Right hindlimb (tissue), 1 donor: ENCODE data around the gene CEP72.
"Not testable (repeated sequence)": the region's sequence is repeated elsewhere in the genome, so short reads cannot be mapped to it uniquely, and the experiment has no call there.

Experiments
- DNase-seq: peaks from one replicate; pipeline ENCODE4 v3.0.0-alpha.2; 2018

The CEP72 gene

DNA sequence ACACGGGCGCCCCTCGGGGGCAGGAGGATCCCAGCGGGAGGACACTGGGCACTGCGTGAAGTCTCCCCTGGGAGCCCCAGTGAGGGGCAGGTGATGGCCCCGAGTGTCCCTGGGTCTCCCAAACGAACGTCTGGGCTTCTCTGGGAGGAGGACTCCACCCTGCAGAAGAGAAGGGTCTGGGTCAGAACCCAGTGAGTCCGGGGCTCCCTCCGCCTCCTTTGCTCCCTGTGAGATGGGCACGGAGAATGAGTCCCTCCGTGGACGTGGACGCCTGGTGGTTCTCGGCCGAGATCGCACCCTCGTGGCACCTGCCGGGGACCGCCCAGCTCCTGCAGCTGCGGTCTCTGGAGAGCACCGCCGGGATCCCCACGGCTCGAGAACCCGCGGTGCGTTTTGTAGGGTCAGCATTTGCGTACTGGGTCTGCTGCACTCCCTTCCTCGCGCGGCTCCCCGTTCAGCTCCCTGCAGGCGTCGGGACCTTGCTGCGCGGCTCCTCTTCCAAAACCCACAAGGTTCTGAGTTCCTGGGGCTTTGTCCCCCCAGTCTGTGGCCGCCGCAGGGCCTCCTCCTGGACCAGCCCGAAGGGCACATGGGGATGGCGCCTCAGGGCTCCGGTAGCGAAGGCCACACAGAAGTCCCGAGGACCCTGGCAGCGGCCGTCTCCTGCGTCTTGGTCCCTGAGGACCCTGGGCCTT is 10.2 kb upstream of the CEP72 start:
- DNase-seq = no peak

DNA sequence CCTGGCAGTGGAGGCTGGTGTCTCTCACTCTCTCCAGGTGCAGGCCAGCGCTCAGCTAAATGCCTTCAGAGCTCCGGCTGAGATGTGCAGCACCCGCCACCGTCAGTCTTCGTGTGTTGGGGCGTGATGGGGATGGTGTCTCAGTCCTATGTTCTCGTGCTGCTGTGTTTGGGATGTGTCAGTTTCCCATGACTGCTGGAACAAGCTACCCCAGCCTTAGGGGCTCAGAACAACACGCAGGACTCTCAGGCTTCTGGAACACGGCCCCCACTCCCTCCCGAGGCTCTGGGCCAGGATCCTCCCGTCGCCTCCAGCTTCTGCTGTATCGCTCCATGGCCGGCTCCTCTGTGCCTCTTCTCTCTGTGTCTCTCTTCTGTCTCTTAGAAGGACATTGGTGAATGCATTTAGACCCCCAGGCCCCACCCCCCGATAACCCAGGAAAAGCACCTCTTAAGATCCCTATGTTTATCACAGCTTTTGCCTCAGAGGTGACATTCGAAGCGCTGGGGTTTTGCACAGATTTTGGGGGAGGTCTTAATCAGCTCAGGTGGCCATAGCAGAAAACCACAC is 9.6 kb upstream of the CEP72 start:
- DNase-seq = no peak

DNA sequence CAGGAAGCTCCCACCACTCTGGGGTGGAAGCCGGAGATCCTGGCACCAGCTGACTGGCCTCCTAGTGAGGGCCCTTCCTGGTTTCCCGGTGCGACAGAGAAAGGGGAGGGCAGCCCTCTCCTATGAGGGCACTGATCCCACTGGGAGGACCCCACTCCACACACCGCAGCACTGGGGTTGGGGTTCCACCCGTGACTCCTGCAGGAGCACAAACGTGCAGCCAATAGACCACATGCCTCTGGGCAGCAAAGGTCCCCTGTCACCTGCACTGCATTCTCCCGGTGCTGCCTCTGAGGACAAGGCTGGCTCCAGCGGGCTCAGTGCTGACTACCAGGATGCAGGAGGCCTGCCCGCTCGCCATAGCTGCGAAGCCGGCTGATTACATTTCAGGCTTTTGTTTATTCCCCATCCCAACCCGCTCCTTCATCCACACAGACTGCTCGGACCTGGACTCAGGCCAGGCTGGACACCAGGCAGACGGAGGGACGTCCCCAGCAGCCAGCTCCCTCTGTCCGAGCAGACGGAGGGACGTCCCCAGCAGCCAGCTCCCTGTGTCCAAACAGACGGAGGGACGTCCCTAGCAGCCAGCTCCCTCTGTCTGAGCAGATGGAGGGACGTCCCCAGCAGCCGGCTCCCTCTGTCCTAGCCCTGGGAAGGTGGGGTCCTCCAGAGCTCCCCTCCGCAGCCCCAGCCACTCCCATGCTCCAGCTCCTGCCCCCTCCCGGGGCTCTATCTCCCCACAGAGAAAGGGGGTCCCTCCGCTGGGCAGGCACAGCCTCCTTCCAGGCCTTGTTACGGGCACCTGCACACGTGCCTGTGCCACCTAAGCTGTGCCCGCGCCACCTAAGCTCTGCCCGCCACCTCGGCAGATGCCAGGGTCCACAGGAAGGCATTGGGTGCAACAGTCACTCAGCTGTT is 8.8 kb upstream of the CEP72 start:
- DNase-seq = no peak

DNA sequence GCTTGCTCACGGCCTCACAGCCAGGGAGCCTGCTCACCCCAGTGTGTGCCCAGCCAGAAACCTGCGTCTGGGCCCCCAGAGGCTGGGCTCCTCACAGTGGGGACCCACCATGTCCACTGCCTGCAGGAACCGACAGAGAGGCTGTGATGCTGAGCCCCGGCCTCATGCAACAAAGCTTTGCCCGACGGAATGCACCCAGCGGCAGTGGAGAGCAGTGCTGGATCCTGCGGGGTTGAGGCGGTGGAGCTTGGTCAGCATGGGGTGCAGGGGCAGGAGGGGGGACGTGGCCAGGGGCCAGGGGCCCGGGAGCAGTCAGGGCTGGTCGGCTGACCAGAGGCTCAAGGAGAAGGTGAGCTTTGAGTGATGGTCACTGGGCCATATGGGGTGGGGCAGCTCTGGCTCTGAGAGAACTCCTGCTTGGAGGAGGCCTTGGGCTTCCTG is 7.7 kb upstream of the CEP72 start:
- DNase-seq = no peak

DNA sequence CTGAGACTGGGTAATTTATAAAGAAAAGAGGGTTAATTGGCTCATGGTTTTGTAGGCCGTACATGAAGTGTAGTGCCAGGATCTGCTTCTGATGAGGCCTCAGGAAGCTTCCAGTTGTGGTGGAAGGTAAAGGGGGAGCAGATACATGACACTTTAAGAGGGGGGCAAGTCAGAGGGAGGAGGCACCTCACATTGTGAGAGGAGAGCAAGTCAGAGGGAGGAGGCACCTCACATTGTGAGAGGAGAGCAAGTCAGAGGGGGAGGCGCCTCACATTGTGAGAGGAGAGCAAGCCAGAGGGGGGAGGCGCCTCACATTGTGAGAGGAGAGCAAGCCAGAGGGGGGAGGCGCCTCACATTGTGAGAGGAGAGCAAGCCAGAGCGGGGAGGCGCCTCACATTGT is 7.0 kb upstream of the CEP72 start:
- DNase-seq = not testable (repeated sequence)

DNA sequence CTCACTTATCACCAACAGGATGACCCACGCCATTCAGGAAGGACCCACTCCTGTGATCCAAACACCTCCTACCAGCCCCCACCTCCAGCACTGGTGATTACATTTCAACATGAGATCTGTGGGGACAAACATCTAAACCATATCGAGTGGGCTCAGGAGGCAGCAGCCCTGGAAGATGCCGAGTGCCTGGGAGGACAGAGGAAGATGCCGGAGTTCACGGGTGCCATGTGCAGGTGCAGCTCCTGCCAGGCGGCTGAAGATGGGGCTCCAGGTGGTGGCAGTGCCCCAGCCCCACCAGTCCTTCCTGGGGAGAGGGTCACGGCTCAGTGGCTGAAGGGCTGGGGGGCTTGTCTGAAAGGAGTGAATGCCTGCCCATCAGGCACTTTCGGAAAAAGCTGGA is 6.1 kb upstream of the CEP72 start:
- DNase-seq = no peak

DNA sequence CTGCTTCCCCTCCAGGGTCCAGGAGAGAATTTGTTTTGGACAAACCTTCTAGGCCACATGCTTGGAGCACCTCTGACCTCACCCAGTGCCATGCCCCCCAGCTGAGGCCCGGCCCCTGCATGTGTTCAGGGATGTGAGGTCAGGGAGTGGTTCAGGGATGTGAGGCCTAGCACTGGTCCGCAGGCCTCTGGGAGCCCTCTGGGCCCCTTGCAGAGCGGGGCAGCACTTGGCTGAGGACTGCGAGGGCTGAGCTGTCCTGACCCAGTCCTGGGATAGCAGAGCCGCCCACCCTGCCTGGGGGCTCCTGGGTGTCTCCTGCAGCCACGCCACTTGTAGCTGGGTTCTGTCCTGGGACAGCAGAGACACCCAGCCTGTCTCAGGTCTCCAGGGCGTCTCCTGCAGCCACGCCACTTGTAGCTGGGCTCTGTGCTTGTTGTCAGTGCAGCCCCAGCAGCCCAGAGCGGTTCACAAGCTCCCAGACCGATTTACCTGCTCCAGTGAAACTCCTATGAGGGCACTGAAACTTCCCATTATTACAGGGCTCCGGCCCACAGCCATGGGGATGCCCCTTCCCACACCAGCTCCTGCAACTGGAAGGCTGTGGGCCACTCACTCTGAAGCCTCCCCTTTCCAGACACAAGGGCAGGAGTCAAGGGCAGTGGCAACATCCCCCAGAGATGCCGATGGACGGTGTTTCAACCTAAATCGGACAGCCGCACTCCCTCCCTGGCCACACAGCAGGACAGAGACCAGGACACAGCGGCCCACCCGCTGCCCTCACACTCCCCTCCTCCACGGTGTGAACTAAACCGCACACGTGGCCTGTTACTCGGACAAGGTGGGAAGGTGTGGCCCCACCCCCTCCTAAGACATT is 5.4 kb upstream of the CEP72 start:
- peak; percentile 7 for DNase-seq

DNA sequence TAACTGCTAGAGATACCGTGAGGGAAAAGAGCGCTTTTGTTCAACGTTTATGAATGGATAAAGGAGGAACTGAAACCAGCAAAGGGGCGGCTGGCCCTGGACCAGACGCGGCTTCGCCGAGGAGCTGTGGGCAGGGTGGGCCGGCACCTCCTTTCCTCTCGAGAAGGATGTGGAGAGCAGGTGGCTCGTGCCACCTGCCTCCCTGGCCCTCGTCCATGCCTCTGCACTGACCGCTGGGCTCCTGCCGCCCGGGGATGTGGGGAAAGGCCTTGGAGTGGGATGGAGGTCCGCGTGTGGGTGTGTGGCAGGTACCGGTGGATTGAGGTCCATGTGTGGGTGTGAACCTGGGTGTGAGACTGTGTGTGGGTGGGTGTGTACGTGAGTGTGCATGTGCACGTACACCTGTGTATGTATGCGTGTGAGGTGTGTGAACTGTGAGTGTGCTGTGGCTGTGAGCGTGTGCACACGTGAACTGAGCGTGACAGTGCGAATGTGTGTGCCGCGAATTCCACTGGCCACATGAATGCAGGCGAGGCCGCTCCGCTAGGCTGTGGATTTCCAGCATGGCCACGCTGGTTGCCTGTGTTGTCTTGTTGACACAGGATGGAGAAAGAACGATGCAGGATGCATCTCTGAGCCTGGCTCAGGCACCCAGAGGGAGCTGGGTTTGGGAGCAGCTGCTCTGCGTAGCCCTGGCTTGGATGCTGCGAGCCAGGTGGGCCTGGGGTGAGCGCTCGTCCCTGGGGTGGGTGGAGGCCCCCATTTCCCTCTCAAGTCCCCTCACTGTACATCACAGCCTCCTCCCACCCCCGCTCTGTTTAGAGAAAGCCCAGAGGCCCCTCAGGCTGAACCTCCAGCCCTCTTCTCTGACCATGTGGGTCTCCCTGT is 4.4 kb upstream of the CEP72 start:
- peak; percentile 9 for DNase-seq

DNA sequence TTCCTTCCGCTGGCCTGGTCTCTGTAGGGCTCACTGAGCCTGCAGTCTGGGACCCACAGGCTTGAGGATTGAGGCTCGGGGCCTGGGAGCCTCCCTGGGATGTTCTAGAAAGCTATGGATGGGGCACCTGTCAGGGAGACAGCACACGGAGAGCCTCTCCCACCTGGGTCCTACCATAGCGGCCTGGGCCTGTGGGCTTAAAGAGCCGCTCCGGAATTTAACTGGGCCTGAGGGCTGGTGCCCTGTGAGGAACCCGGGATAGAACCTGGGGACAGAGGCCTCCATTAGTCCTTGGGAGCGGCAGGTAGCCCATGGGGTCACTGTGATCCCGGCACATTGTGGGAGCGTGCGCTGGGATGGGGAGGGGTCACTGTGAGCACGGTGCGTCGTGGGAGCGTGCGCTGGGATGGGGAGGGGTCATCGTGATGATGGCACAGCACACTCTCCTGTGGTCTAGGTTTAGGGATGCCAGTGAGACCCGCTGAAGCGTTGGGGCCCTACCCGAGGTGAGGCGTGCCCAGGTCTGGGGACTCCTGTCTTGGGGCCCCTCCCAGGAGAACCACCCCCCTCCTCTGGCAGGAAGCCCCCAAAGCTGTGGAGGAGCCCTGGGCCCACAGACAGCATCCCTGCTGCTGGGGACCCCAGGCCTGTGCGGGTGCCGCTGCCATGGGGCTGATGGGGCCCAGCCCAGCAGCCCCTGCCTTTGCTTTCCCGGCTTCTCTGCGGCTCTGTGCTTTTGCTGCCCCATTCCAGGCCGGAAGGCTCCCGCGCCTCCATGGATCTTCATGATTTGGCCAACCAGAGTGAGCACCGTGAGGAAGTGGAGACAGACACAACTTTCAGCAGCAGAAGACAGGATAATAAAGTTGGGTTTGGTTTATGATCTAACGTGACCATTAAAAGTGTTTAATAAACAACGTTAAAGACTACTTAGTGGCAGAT is 3.4 kb upstream of the CEP72 start:
- no peak for DNase-seq

DNA sequence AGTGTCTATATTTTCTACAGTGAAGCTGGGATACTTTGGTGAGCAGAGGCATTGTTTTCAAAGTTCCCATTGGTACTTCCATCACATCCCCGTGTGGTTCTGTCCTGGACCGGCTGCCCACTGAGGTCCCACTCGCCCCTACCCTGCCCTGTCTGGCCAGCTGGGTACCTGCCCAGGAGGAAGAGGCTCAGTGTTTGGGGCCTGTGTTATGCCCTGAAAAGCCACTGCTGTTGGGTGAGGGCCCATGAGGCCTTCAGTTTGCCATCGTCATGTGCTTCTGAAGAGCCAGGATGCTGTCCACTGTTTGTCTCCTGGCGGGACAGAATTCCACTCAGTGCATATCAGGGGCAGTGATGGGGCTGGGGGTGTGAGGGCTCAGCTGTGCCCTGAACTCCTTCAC is 2.6 kb upstream of the CEP72 start:
- no peak for DNase-seq

DNA sequence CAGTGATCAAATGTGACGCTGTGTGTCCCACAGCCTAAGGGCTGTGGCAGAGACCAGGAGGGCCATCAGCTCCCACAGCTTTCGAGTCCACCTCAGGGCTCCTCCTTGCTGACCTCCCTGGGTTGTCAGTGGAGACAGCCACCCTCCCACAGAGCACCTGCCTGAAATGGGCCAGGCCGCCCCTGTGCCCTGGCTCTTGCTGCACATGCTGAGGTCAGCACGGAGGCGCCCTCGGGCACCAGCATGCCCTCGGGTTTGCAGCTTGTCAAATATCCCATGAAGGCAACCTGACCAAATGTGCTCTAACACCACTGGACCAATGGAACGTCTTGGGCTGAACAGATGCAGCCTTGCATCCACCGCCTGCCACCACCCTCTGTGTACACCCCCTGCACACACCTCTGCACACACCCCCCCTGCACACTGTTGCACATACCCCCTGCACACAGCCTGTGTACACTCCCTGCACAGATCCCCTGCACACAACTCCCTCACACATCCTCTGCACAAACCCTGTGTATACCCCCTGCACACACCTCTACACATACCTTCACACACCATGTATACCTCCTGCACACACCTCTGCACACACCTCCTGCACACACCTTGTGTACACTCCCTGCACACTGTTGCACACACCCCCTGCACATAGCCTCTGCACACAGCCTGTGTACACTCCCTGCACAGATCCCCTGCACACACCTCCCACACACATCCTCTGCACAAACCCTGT is 2.0 kb upstream of the CEP72 start:
- no peak for DNase-seq

DNA sequence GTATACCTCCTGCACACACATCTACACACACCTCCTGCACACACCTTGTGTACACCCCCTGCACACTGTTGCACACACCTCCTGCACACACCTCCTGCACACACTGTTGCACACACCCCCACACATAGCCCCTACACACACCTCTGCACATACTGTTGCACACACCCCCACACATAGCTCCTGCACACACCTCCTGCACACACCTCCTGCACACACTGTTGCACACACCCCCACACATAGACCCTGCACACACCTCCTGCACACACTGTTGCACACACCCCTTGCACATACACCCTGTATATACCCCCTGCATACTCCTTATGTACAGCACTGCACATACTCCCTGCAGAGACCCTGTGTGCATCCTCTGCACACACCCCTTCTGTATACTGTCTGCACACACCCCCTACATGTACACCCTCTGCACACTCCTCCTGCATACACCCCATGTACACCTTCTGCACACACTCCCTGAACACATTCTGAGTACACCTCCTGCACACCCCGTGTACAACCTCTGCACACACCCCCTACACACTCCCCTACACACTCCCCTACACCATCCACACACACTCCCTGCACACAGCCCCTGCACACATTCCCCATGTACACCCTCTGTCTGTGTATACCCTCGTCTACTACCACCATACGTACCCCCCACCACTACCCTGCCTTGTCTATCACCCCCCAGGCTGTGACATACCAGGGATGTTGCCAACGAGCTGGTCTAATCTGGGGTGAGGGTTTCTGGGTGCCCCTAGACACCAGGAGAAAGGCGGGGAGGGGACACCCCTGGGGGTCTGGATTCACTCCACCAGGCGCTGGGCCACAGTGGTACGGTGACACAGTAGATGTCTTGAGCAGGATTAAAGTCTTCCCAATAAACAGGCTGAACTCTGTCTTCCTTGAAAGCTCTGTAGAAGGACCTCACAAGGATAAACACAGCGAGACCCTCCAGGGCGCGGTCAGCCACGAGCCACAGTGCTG is 1.1 kb upstream of the CEP72 start:
- DNase-seq = no peak

DNA sequence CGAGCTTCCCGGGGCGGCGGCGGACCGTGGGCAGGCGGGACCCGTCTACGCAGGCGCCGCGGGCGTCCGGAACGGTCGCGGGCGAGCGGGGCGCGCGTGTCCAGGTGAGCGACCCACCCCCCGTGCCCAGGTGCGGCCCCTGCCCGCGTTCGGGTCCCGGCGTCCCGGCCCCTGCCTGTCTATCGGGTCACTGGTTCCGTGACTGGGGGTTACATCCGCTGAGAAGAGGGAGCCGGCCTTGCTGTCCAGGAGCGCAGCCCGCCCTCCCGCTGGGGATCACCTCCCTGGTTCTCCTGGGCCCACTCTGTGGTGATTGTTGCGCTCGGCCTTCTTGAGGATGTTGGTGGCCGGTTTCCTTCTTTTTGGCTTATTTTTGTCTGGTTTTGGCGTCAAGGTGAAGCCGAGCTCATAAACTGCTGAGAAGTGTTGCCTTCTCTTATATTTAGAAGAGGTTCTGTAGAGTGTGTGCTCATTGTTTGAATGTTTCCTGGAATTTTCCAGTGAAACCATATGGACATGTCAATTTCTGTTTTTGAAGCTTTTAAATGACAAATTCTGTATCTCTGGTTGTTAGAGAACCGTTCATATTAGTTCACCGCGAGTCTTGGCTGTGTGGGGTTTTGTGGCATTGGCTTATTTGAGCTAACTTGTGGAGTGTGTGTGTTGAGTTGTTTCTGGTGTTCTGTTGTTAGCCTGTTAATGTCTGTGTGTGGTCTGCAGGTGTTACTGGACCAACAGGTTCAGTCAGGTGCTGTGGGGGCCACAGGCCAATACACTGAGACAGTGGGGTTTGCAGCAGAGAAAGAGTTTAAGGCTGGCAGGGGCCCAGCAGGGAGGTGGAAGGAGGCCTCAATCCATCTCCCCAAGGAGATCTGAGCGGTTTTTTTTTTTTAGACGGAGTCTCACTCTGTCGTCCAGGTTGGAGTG is 621 bp downstream of the CEP72 start:
- peak; percentile 43 for DNase-seq

DNA sequence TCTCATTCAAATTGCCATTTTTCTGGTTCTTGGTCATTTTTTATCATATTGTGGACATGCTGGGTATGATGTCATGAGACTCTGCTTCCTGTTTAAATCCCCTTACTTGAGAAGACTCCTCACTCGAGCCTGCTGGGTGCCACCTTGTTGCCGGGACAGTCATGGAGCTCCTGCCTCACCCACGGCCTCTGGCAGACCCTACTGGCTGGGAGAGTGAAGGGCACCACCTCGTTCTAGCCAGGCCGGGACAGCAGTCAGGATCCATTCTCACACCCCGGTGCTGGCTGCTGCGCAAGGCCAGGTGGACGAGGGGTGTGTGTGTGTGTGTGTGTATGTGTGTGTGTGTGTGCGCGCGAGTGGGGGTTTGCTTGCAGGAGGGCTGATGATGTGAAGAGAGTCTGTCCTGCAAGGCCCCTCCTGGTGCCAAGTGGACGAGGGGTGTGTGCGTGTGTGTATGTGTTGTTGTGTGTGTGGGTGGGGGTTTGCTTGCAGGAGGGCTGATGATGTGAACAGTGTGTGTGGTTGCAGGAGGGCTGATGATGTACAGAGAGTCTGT is 4.4 kb downstream of the CEP72 start:
- no peak for DNase-seq

DNA sequence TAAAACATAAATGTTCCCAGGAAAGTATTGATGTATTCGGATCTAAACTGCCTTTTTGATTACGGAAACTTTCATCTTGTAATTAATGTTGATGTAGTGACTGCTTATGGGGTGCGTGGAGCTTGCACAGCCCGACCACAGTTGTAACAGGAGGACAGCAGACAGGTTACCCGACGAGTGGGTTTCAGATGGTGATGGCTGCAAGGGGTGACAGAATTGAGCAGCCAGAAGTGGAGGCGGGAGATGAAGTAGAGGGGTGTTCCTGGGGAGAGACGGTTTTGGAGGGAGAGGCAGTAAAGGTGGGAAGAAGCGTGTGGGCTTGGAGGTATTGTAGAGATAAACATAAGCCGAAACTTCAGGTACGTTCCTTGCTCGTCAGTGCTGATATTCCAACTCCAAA is 5.8 kb downstream of the CEP72 start:
- no peak for DNase-seq

DNA sequence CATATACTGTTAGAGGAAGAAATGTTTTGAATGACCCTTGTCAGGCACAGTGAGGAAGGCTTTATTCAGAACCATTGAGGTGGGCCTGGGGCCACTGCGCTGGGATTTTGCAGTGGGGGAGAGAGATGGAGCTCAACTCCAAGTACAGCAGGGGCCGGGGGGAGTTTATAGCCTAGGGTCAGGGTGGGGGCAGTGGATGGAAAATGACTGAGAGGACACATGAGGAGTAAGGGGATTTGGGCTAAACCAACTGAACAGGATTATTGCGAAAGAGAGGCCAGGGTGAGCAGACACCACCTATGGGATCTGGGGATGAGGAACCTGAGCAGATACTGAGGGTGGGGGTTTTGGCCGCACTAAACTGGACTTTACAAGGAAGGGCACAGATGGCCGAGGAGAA is 6.3 kb downstream of the CEP72 start:
- DNase-seq = no peak

DNA sequence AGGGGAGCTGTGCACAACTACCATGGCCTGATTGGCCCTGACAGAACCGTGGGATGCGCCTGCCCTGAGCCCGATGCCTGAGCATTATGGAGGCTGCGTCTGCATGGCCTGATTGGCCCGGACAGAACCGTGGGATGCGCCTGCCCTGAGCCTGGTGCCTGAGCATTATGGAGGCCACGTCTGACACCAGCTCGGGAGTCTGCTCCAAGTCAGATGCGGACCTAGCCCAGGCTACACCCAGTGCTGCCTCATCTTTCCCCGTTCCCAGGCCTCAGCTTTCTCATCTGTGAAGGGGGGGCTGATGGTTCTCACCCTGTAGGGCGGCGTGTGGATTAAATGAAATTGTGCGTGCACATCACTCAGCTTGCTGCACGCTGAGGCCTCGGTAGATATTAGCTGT is 7.3 kb downstream of the CEP72 start:
- no peak for DNase-seq
